Endodermal cell (in vitro differentiated cells): ENCODE results near the gene MPPED2. TPM values are rescaled to one million over a fixed set of nuclear protein-coding genes. Genes with fewer than 3 reads are reported as not detected.

Experiments used
- DNase-seq: peaks from one replicate; pipeline ENCODE4 v3.0.0-alpha.2; 2017
- H3K27ac ChIP-seq: 2 replicates; pipeline ENCODE4 v1.5.1; 2013; ENCODE audit warnings: mild to moderate bottlenecking, low read depth, low read length, moderate library complexity
- H3K27me3 ChIP-seq: 2 replicates; pipeline ENCODE4 v1.6.1; 2013; ENCODE audit warnings: mild to moderate bottlenecking, low read length, moderate library complexity; ENCODE audit not compliant: insufficient read depth, control insufficient read depth, poor library complexity, severe bottlenecking
- H3K36me3 ChIP-seq: 2 replicates; pipeline ENCODE4 v1.7.0; 2013; ENCODE audit warnings: mild to moderate bottlenecking, low read length, moderate library complexity; ENCODE audit not compliant: control insufficient read depth, insufficient read depth
- H3K4me1 ChIP-seq: one replicate; pipeline ENCODE4 v1.7.0; 2013; ENCODE audit warnings: low read length; ENCODE audit not compliant: control insufficient read depth, insufficient read depth
- H3K4me3 ChIP-seq: 2 replicates; pipeline ENCODE4 v1.5.1; 2013; ENCODE audit warnings: mild to moderate bottlenecking, low read length, moderate library complexity
- H3K9ac ChIP-seq: 2 replicates; pipeline ENCODE4 v1.6.1; 2013; ENCODE audit warnings: mild to moderate bottlenecking, low read length, moderate library complexity; ENCODE audit not compliant: poor library complexity, severe bottlenecking; ENCODE audit errors: extremely low read depth
- H3K9me3 ChIP-seq: 2 replicates; pipeline ENCODE4 v1.6.1; 2013; ENCODE audit warnings: mild to moderate bottlenecking, low read length, moderate library complexity; ENCODE audit not compliant: control insufficient read depth
- H3K27ac Mint-ChIP-seq: 2 replicates; pipeline ENCODE4 v1.8.0; 2020; ENCODE audit warnings: mixed read lengths
- H3K27me3 Mint-ChIP-seq: 2 replicates; pipeline ENCODE4 v1.8.0; 2021; ENCODE audit warnings: mild to moderate bottlenecking, mixed read lengths; ENCODE audit not compliant: insufficient read depth
- H3K36me3 Mint-ChIP-seq: 2 replicates; pipeline ENCODE4 v1.8.0; 2020; ENCODE audit warnings: low read depth, mixed read lengths
- H3K4me1 Mint-ChIP-seq: 2 replicates; pipeline ENCODE4 v1.8.0; 2020; ENCODE audit warnings: mixed read lengths
- H3K4me3 Mint-ChIP-seq: 2 replicates; pipeline ENCODE4 v1.8.0; 2020; ENCODE audit warnings: mild to moderate bottlenecking, moderate library complexity, mixed read lengths
- H3K9me3 Mint-ChIP-seq: 2 replicates; pipeline ENCODE4 v1.8.0; 2020; ENCODE audit warnings: mild to moderate bottlenecking, mixed read lengths
- CTCF ChIP-seq: fragments of 200-600 bp; sonication (generic); conservative IDR thresholded peaks from 2 replicates; pipeline ENCODE4 v1.5.0; 2021; ENCODE audit warnings: antibody characterized with exemption, mild to moderate bottlenecking
- WGBS, 2 experiments: methylation state at CpG; one replicate each; pipeline versions ENCODE4 v1.1.5 to v1.1.7; 2013; ENCODE audit warnings: missing lambda C conversion rate in 2 of 2, mixed read lengths in 1 of 2; ENCODE audit not compliant: insufficient coverage in 1 of 2, insufficient read length in 1 of 2; 5-methylcytosine and 5-hydroxymethylcytosine counted together
- total RNA-seq, 2 donors: library from RNA; stranded (reverse); fragmentation: NEBNext Ultra II Directional in 1 of 2; extraction: Animal tissue kit (Norgen Biotek cat#: 25700) in 1 of 2; gene quantifications; 2 replicates in 1 of 2; 3 replicates in 1 of 2; pipeline ENCODE4 v1.2.1, GENCODE V29; 2021

Gene MPPED2
- total RNA-seq, 2 donors from 2014 or later: 1.5 to 16.4 TPM

- Mint-ChIP-seq H3K27ac (no peak overlapping the region), H3K9me3 (no peaks in the 10 kb centered on the region), H3K4me3 (no peak overlapping the region), H3K27me3 (no peaks in the 10 kb centered on the region), H3K4me1 (no peaks in the 10 kb centered on the region), H3K36me3 (peaks cover 3% of the 10 kb centered on the region)
- H3K27me3 ChIP-seq: no peaks in the 10 kb centered on the region
- H3K4me3 ChIP-seq: no peak overlapping the region
- no peak overlapping the region for H3K27ac ChIP-seq
- H3K9me3 ChIP-seq: no peaks in the 10 kb centered on the region
- H3K4me1 ChIP-seq: no peaks in the 10 kb centered on the region
- no peak overlapping the region for H3K9ac ChIP-seq
- DNase-seq: no peak
- peaks cover 5% of the 10 kb centered on the region for H3K36me3 ChIP-seq
- no peak for TF ChIP-seq CTCF
- 84 to 94% methylated on average over 3 of the region's 3 CpGs for WGBS, 2 experiments
Observed at GRCh38 chr11:30496935-30497334, 89.2 kb downstream of the MPPED2 start.

GRCh38 chr11:30495437-30495836 lies 90.7 kb downstream of the MPPED2 start:
- Mint-ChIP-seq H3K4me1 (no peaks in the 10 kb centered on the region), H3K4me3 (no peak overlapping the region), H3K27ac (no peak overlapping the region), H3K27me3 (no peaks in the 10 kb centered on the region), H3K36me3 (peaks cover 3% of the 10 kb centered on the region), H3K9me3 (no peaks in the 10 kb centered on the region)
- TF ChIP-seq CTCF: no peak
- Histone ChIP-seq H3K27me3 (no peaks in the 10 kb centered on the region), H3K9ac (no peak overlapping the region), H3K4me3 (no peak overlapping the region), H3K4me1 (no peaks in the 10 kb centered on the region), H3K9me3 (no peaks in the 10 kb centered on the region), H3K27ac (no peak overlapping the region), H3K36me3 (peaks cover 5% of the 10 kb centered on the region)
- WGBS, 2 experiments: 77 to 92% methylated on average over 5 of the region's 5 CpGs
- no peak for DNase-seq

- Histone ChIP-seq H3K9ac (no peak overlapping the region), H3K36me3 (peaks cover 5% of the 10 kb centered on the region), H3K9me3 (no peaks in the 10 kb centered on the region), H3K27ac (no peak overlapping the region), H3K4me3 (no peak overlapping the region), H3K27me3 (no peaks in the 10 kb centered on the region), H3K4me1 (no peaks in the 10 kb centered on the region)
- no peak for DNase-seq
- peaks cover 6% of the 10 kb centered on the region for H3K4me1 Mint-ChIP-seq
- H3K9me3 Mint-ChIP-seq: no peaks in the 10 kb centered on the region
- TF ChIP-seq CTCF: no peak
- H3K27me3 Mint-ChIP-seq: no peaks in the 10 kb centered on the region
- H3K4me3 Mint-ChIP-seq: no peak overlapping the region
- WGBS, 2 experiments: 67 to 87% methylated on average over 4 of the region's 4 CpGs
- no peak overlapping the region for H3K27ac Mint-ChIP-seq
- H3K36me3 Mint-ChIP-seq: peaks cover 3% of the 10 kb centered on the region
Observed at GRCh38 chr11:30489511-30489910, 96.6 kb downstream of the MPPED2 start.
